Stimulated activated CD4-positive, alpha-beta T cell treated with anti-CD3 and anti-CD28 coated beads, Interleukin-15, amount 100 ng/mL, for 48 hours (primary cell): ENCODE data around the gene EFCAB6.

ENCODE experiments used
- DNase-seq, 2 donors: peaks; one replicate each; pipeline ENCODE4 v3.0.0-alpha.2; 2020; ENCODE audit warnings: low read depth in 2 of 2

EFCAB6 gene

GRCh38 chr22:43530349-43531201 is 281.5 kb downstream of the EFCAB6 start:
- no peak for DNase-seq

- no peak for DNase-seq
Observed at GRCh38 chr22:43529934-43530333, 282.2 kb downstream of the EFCAB6 start.

- DNase-seq = no peak
Observed at GRCh38 chr22:43529461-43529860, 282.6 kb downstream of the EFCAB6 start.

- no peak for DNase-seq
Observed at GRCh38 chr22:43528601-43529360, 283.3 kb downstream of the EFCAB6 start.

GRCh38 chr22:43526946-43527345 is 285.2 kb downstream of the EFCAB6 start:
- DNase-seq = no peak

GRCh38 chr22:43526117-43526655 is 285.9 kb downstream of the EFCAB6 start:
- no peak for DNase-seq

- no peak for DNase-seq
Observed at GRCh38 chr22:43521716-43522115, 290.4 kb downstream of the EFCAB6 start.

- DNase-seq = no peak
Observed at GRCh38 chr22:43520632-43521039, 291.5 kb downstream of the EFCAB6 start.

GRCh38 chr22:43516996-43517635 is 295.0 kb downstream of the EFCAB6 start:
- no peak for DNase-seq

- DNase-seq = no peak
Observed at GRCh38 chr22:43516386-43516785, 295.7 kb downstream of the EFCAB6 start.

- DNase-seq = no peak
Observed at GRCh38 chr22:43515902-43516301, 296.2 kb downstream of the EFCAB6 start.

- DNase-seq = no peak
Observed at GRCh38 chr22:43515411-43515810, 296.7 kb downstream of the EFCAB6 start.

GRCh38 chr22:43514476-43515157 is 297.5 kb downstream of the EFCAB6 start:
- DNase-seq = no peak

GRCh38 chr22:43512279-43512678 is 299.8 kb downstream of the EFCAB6 start:
- DNase-seq = no peak

GRCh38 chr22:43511276-43511910 is 300.7 kb downstream of the EFCAB6 start:
- no peak for DNase-seq

- DNase-seq = no peak
Observed at GRCh38 chr22:43510281-43511070, 301.6 kb downstream of the EFCAB6 start.

GRCh38 chr22:43509337-43509736 is 302.8 kb downstream of the EFCAB6 start:
- no peak for DNase-seq

GRCh38 chr22:43508489-43508888 is 303.6 kb downstream of the EFCAB6 start:
- no peak for DNase-seq

- DNase-seq = no peak
Observed at GRCh38 chr22:43507235-43507634, 304.9 kb downstream of the EFCAB6 start.

GRCh38 chr22:43506487-43506886 is 305.6 kb downstream of the EFCAB6 start:
- no peak for DNase-seq
